ENCODE results near the gene TPRX1. TPM values are rescaled to one million over a fixed set of nuclear protein-coding genes. Genes with fewer than 3 reads are reported as not detected.
A peak's percentile ranks its signal among the peaks of the same experiment; 100 is the strongest.

Gene TPRX1
- total and polyA plus RNA-seq, 9 of the 15 experiments (the other 6 are each of a cell fraction or from before 2014, with no cell fraction given) = not detected

DNA sequence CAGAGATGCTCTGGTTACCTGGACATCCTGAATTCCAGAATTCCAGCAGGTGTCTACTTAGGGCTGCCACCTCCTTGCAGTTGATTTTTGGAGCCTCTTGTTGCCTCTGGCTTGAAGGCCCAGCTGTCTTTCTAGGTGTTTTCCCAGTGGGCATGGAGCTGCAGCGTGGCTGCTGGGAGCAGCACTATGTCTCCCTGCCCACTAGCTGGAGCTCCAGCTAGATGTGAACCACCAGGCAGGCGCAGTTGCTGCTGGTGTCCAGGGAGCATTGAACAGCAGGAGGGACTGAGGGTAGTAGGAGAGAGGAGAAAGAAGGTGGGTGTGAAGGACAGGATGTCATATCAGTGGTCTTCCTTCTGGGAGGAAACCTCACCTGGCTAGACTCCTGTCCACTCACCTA lies 35.7 kb downstream of the TPRX1 start:
- in situ Hi-C loops (cut with MboI) = no loop called here
- Histone ChIP-seq H4K20me1 (replicated peaks; ENCODE audit: control insufficient read depth, insufficient read depth, low read length) (peaks cover 2% of the 10 kb centered on the region; the same call in 1 of the 2 replicates), H3K36me3 (ENCODE audit: control insufficient read depth, insufficient read depth, low read length) (no peaks in the 10 kb centered on the region), H3K4me3 (no peak overlapping the region), H3K9me3 (replicated peaks; ENCODE audit: control insufficient read depth, insufficient read depth, low read depth, low read length) (no peaks in the 10 kb centered on the region), H3K79me2 (ENCODE audit: control insufficient read depth, insufficient read depth, low read length) (no peaks in the 10 kb centered on the region), H3K9me1 (ENCODE audit: control insufficient read depth, insufficient read depth, low read length) (no peaks in the 10 kb centered on the region), H2AFZ (ENCODE audit: low read depth, low read length) (no peak overlapping the region), H3K27ac (ENCODE audit: extremely low read depth, low read depth, low read length) (no peak overlapping the region), H3K4me2 (ENCODE audit: insufficient read depth, low read length) (no peak overlapping the region), H3K9ac (ENCODE audit: insufficient read depth in 1 of 2, low read depth in 2 of 2, low read length in 2 of 2) (peak overlapping the region in 1 of 2 experiments; percentile 43; a peak in 1 of 4 replicates), H3K27me3 (ENCODE audit: control insufficient read depth in 2 of 2, insufficient read depth in 2 of 2, low read length in 2 of 2) (no peaks in the 10 kb centered on the region), H3K4me1 (replicated peaks in 1 of 2; ENCODE audit: control insufficient read depth in 2 of 2, insufficient read depth in 2 of 2, low read length in 2 of 2) (peaks cover 5 to 25% of the 10 kb centered on the region in 2 experiments; a peak in 3 of 5 replicates)
- ChIA-PET POLR2A (interaction anchor here (0.6 to 2.1 kb wide), 5 partner anchors 10 to 443 kb away, joined by 3 to 8 read pairs (median 3); partner anchors contain the start of gene NOP53), CTCF (ENCODE audit: low intra/inter-chr PET ratio) (no interaction called here)
- FAIRE-seq = no peak
- intact Hi-C loops (cut with micrococcal nuclease) = no loop called here
- WGBS (ENCODE audit: insufficient coverage, low coverage, missing lambda C conversion rate) = 24% methylated on average over 2 of the region's 2 CpGs
- no TSS peak for BruUV-seq (replicated peaks)
- TF ChIP-seq C11orf30 (IDR thresholded peaks at IDR 0.05; ENCODE audit: low read depth) = no peak
- TF ChIP-seq ZNF561 (CRISPR knock-in tag; conservative IDR thresholded peaks at IDR 0.05) = no peak
- TF ChIP-seq MAFF (IDR thresholded peaks at IDR 0.05; ENCODE audit: low read length) = no peak
- TF ChIP-seq NRF1 (conservative IDR thresholded peaks at IDR 0.05 in 1 of 2, IDR thresholded peaks at IDR 0.05 in 1 of 2) = 0 out of 4 replicates have a peak, but pooled peaks of 1 of the 2 experiments have one; percentile 25
- TF ChIP-seq, protein P1, sequence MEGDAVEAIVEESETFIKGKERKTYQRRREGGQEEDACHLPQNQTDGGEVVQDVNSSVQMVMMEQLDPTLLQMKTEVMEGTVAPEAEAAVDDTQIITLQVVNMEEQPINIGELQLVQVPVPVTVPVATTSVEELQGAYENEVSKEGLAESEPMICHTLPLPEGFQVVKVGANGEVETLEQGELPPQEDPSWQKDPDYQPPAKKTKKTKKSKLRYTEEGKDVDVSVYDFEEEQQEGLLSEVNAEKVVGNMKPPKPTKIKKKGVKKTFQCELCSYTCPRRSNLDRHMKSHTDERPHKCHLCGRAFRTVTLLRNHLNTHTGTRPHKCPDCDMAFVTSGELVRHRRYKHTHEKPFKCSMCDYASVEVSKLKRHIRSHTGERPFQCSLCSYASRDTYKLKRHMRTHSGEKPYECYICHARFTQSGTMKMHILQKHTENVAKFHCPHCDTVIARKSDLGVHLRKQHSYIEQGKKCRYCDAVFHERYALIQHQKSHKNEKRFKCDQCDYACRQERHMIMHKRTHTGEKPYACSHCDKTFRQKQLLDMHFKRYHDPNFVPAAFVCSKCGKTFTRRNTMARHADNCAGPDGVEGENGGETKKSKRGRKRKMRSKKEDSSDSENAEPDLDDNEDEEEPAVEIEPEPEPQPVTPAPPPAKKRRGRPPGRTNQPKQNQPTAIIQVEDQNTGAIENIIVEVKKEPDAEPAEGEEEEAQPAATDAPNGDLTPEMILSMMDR (IDR thresholded peaks at IDR 0.05 in 2 of 3, conservative IDR thresholded peaks at IDR 0.05 in 1 of 3; ENCODE audit: insufficient read depth in 2 of 3, low read depth in 1 of 3, low read length in 3 of 3) = 0 out of 6 replicates have a peak, but pooled peaks of 2 of the 3 experiments have one; percentile 28 to 47
- no peak for TF ChIP-seq CEBPB (tag; IDR thresholded peaks at IDR 0.05)
- DNase-seq (ENCODE audit: extremely low read depth in 1 of 4, low spot score in 3 of 4) = no peak
- ATAC-seq = 0 out of 3 replicates have a peak, but pooled peaks have one; percentile 22
